ENCODE data around the gene PHPT1.
"Not testable (repeated sequence)": the region's sequence is repeated elsewhere in the genome, so short reads cannot be mapped to it uniquely, and the experiment has no call there.

The PHPT1 gene

DNA sequence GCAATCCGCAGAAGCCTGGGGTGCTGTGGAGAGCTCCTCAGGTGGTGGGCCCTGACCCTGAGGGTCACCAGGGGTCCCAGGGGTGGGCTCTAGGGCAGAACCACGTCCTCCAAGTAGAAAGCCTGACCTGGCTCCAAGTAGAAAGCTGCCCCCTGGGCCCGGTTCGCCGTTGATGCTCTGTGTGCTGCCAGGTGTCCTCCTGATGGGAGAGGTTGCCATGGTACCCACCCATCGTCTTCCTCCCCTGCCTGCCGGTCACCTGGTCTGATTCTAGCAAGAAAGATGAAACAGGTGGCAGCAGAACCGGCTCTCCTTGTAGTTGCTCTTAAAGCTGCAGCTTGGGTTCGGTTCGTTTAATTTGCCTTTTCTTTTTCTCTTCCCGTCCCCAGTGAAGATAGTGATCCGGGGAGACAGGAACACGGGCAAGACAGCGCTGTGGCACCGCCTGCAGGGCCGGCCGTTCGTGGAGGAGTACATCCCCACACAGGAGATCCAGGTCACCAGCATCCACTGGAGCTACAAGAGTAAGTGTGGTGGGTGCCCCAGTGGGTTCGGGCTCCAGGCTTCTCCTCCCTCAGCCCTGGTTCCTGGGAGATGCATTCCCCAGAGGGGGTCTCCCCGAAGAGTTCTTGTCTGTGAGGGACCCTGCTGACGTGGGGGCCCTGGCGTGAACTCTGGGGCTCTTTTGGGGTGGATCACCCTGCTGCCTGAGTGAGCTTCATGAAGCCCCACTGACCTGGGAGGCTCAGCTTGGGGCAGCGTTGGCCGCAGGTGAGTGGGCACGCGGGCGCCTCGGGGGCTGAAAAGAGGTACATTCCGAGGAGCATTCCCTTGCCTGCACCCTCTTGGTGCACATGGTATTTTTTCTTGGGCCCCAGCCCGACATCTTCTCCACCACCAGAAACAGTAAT is 25.8 kb upstream of the PHPT1 start:
- no peak for DNase-seq

DNA sequence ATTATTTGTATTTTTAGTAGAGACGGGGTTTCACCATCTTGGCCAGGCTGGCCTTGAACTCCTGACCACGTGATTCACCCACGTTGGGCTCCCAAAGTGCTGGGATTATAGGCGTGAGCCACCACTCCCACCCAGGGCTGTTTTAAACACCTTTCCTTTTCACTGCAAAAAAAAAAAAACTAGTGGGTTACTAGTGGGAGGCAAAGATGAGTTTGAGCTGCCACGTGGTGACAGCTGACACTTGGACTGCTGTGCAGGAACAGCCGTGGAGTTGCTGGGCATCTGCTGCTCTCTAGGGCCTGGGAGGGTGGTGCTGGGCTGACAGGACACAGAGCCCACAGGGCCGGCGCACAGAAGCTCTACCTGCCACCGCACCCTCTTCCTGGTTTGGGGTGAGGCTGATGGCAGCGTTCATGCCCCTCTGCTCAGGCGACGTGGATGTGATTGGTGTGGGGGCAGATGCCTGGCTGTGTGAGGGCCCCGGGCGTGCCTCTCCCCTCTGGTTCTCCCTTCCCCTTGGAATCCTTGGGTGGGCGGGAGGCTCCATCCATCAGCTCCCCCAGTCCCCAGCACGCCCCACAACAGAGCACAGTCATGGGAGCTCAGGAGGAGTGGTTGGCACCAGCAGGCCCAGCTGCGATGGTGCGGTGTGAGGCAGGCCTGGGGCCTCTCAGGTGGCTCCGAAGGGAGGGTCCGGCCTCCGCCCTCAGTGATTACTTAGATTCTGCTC is 24.5 kb upstream of the PHPT1 start:
- no peak for DNase-seq

DNA sequence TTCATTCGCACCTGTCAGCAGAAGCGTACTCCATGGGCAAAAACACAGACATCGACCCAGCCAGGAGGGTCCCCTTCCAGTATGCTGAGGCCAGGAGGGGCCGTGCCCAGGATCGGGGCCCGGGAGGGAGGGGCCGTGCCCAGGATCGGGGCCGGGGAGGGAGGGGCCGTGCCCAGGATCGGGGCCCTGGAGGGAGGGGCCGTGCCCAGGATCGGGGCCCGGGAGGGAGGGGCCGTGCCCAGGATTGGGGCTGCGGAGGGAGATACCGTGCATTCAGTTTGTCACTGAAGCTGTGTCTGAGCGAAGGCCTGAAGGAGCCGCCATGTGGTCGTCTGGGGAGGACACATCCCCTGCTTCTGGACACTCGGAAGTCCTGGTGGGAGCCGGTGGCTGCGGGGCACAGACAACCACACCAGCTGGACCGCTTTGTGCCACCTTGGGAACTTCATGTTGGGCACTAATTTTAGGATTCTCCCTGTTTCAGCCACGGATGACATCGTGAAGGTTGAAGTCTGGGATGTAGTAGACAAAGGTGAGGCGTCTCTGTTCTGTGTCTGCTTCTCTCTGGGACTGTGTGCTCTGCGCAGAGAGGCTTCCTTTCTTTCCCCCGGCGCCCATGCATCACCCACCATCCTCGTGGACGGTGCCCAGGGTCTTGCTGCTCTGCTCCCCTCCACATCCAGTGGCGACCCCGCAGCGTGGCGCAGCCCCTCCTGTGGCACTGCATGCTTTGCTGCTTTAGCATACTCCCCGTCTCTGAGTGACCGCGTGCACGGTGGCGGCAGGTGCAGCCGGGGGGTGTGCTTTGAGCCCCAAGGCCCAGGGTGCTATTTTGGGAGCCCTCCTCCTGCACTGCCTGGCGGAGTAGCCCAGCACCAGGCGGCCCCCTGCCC is 23.7 kb upstream of the PHPT1 start:
- no peak for DNase-seq

DNA sequence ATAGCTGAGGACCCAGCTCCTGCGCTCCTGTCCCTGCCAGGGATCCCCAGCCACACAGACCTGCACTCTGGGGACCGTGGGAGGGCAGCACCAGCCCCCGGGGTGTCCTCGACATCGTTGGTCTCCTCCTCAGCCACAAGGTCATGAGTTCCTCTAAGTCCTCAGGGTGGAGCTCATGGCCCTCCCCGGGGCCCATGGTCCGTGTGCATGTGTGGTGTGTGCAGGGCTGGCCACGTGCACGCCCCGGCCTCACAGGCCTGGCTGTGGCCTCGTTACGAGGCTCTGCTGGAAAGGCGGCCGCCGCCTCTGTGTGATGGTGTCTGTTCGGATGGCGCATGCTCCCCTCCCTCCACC is 23.0 kb upstream of the PHPT1 start:
- DNase-seq = no peak

DNA sequence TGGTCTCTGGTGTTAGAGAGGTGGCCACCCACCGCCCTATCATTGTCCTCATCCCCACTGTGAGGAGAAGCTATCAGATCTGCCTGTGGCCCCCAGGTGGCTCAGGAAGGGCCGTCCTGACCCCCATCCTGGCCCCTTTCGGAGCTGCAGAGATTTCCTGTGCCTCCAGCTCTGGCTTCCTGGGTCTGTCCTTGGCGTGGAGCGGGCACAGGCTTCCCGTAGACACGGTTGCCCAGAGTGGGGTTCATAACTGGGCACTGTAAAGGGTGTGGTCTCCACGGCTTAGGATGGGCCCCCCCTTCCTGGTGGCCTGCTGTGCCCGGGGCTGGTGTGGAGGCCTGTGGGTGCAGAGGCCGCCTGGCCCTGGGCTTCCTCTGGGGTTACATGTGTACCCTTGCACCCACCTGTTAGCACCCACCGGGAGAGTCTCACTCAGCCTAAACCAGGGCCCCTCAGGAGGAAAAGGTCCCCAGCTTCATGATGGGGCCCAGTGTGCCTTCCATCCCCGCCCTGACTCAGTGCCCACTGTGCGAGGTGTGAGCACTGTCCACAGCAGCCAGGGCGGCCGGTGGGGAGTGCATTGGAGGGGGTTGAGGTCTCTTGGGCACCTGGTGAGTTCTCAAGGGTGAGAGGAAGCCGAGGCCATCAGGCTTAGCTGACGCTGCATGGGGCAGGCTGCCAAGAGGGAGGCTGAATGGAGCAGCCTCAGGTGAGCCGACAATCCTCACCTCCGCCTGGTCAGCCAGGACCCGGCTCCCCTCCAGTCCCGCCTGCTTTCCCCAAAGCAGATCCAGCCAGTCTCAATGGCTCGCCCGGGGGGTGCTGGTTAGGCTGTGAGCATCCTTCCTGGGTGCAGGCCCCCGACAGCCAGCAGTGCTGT is 22.3 kb upstream of the PHPT1 start:
- DNase-seq = no peak

DNA sequence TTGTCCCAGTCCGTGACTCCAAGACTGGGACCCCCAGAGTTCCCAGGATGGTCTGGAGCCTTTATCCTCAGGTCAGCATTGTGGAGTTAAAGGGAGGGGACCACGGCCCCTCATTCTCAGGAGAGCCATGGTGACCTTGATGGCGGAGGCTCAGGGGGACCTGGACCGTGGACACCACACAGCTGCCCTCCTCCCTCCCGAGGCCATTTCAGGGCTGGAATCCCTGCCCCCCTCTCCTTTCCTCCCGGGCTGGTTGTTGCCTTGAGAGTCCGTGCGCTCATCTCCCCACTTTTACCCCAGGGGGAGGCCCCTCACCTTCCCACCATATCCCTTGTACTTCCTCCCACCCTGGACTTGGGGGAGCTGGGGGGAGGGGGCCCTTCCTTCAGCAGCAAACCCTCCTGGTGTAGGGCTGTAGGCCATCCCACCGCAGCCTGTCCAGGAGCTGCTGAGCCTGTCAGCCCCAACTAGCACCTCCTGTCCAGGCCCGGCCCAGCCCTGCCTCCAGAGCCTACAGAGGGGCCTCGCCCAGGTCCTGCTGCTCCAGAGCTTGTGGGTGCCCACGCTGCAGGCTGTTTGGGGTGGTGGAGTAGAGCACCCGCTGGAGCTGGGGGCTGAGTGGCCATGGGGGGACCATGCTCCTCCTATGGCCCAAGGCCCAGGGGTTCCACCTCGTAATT is 21.3 kb upstream of the PHPT1 start:
- no peak for DNase-seq

DNA sequence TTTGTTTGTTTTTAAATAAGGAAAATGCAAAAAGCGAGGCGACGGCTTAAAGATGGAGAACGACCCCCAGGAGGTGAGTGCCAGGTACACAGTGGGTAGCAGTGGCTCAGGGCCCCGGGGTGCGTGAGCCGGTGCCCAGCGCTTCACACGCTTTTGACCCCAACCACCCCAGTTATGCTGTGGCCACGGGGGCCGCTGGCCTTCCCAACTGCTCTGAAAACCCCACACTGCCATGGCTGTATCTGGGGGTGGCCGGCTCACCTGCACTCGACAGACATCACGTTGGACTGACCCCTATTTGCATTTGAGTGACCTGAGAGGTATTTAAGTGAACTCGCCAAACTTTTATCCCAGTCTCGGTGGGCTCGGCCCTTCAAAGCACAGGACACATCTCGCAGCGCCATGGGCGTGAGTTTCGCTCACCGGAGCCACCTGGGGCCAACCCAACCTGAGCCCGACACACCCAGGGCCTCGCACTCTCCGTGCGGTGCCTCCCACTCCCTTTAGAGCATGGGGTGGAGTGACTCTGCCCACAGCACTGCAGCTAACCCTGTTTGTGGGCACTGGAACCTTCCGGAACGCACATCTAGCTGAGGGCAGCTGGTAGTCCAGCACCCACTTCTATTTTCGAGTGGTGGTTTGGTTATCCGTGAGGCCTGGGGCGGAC is 20.6 kb upstream of the PHPT1 start:
- no peak for DNase-seq

DNA sequence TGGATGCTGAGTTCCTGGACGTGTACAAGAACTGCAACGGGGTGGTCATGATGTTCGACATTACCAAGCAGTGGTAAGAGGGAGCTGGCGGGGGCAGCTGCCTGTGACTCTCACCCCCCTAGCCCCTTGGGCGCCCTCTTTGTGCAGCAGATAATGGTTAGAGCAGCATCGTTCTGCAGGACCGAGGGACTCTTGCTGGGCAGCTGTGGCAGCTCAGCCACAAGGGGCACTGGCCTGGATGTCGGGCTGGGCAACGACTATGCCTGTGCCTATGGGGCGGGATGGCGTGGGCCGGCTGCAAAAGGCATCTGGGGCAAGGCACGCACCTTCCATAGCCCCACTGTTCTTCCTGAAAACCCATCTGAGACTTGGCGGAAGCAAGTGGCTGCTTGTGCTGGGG is 19.8 kb upstream of the PHPT1 start:
- DNase-seq = no peak

DNA sequence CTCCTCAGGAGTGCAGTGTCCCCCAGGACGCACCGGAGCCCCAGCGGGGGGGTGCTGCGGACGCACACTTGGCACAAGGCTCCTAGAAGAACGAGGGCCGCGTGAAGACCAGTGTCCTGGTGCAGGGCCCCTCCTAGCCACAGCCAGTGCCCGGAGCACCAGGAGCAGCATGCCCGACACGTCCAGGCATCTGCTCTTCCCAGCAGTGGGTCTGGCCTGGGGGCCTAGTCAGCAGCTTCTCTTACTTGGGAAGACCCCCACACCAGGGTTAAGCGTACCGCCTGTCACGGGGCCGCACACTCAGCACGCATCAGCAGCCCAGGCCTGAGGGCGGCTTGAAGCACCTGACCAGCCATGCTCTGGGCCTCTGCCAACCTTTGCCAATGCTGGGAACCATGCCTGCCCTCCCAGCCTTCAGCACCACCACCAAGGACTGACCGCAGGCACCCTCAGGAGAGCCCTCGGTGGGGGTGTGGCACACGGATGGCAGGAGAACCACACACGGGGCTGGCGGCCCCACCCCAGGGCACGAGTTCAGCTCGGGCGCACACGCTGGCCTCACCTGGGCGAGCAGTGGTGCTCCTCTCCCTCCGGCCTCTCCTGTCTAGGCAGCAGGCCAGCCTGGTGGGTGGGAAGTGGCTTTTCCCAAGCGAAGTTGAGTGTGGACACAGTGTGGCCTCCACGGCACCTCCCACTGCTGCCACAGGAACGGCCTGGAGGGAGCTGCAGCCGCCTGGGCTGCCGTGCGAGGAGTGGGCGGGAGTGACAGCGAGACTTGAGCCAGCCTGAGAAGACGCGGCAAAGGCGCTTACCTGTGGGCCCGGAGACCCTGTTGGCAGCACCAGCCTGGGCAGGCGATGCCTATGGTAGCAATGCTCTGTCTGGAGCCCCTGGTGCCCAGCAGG is 19.0 kb upstream of the PHPT1 start:
- DNase-seq = no peak

DNA sequence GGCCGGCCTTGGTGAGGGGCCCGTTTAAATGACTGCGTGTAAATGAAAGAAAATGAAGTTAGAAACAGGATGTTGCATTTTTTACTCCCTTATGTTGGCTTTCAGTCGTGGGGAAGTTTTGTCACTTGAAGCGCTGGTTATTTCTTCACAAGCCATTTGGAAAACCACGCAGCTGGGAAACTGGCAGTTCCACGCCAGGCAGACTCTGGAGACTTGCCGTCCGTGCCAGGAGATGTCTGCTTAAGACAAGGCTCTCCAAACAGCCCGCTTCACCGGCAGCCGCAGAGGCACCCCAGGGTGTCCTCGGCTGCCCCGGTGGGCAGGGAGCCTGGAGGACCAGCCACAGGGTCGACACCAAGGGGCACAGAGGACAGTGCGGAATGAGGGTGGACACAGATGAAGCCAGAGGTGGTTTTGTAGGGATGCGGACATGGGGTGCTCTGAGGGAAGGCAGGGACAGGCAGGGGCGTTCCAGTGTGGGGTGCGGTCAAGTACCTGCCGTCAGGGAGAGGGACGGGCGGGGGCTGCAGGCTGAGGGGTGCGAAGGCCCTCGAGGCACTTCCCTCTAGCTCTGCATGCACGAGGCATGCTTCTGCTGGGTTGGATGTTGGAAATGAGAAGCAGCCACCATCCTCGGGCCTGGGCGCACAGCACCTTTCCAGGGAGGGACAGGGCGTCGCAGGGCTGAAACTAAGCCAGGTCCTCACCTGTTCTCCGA is 18.0 kb upstream of the PHPT1 start:
- DNase-seq = no peak

DNA sequence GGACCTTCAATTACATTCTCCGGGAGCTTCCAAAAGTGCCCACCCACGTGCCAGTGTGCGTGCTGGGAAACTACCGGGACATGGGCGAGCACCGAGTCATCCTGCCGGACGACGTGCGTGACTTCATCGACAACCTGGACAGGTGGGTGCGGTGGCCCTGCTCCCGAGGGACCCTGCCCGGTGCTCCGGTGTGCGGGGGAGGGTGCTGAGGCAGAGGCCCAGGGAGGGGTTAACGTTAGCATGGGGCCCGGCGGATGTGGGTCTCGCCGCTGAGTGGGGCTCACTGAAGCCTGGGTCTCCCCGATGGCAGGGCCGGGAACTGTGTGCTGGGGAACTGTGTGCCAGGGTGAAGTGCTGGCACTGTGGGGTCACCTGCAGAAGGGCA is 17.5 kb upstream of the PHPT1 start:
- DNase-seq = no peak

DNA sequence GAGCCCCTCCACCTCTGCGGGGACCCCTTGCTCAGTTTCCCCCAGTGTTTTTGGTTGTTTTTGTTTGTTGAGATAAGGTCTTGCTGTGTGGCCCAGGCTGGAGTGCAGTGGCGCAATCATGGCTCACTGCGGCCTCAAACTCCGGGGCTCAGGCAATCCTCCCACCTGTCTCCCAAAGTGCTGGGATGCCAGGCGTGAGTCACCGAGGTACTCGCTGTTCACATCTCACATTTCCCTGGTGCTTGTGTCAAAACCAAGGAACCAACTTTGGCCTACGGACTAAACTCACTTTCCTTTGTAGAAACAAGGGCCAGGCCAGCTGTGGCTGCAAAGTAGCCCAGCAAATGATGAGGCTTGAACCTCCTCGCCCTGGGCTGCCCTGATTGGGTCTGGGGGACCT is 16.6 kb upstream of the PHPT1 start:
- DNase-seq = no peak

DNA sequence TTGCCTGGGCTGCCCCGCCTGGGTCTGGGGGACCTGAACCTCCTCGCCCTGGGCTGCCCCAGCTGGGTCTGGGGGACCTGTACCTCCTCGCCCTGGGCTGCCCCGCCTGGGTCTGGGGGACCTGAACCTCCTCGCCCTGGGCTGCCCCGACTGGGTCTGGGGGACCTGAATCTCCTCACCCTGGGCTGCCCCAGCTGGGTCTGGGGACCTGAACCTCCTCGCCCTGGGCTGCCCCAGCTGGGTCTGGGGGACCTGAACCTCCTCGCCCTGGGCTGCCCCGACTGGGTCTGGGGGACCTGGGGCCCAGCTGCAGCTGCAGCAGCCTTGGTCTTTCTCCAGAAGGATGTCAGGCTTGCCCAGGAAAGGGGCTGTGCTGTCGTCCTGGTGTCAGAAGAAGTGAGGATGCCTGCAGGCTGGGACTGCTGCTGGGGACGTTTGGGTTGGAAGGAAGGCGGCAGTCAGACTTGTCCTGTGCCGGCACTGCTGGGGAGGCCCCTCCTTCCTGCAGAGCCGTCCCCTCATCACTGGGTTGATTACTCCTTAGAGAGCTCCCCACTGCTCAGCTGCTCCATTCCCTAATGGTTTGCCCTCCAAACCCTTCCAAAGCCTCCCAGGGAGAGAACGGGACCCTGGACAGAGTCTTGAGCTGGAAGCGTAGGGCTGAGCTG is 15.7 kb upstream of the PHPT1 start:
- not testable (repeated sequence) for DNase-seq

DNA sequence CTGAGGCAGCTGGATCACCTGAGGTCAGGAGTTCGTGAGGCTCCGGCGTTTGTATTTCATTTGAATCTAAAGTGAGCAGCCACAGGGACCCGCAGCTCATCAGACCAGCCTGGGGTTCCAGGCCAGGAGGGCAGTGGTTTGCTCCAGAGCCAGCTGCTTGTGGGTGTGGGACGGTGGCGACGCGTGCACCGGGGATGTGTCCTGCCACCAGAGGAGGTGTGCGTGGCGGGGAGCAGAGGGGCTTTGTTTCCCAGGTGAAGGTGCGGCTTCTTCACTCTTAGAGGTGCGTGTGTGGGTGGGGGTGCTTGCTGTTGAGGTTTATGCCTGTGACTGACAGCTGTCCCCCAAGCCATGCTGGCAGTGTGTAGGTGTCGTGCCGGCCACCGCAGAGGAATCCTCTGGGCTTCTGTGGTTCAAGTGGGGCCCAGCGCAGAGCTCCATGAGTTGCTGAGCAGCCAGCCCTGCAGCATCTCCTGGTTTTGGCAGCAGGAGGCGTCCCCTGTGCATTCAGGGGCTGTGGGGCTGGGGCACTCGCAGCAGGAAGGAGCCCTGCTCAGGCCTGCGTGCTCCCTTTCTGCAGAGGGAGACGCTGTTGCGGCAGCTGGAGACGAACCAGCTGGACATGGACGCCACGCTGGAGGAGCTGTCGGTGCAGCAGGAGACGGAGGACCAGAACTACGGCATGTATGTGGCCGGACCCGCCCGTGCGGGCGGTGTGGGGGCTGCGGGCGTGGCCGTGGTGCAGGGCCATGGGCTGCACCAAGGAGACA is 13.9 kb upstream of the PHPT1 start:
- DNase-seq = no peak

DNA sequence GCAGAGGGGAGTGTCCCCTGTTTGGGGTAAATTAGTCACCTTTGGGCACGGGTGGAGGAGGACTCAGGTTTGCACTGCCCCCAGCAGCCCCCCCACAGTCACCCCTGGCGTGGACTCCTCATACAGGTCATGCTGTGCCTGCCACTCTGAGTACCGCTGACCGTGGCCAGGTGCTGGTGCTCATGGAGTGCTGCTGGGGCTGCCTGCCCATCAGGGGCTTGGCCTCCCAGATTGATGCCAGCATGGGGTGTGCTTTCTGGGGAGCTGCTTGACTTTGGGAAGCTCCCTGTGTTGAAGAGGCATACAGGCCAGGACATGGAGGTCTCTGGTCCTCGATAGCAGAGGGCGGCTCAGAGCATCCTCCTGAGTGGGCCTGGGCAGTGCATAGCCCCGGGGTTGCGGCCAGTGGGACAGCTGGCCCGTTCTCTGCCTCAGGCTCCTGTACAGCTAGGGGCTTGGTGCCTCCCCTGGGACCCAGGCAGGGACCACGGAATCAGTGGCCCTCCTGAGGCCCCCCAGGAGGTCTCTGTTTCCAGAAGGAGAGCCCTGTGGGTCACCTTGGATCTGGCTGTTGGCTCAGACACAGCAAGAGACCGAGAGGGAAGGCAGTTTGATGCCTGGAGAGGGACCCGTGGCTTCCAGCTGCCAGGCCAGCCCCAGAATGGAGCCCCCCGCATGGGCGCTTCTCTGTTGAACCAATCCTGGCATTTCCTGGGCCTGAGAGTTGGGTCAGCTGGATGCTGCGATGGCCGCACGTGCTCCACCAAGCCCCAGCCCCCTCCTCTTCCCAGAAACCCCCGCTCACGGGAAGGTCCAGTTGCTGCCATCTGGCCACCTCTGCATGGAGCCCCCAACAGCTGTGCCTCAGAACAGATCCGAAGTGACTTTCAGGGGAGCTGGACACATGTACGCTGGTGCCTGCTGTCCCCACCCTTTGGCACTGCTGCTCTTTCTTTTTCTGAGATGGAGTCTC is 13.0 kb upstream of the PHPT1 start:
- no peak for DNase-seq

DNA sequence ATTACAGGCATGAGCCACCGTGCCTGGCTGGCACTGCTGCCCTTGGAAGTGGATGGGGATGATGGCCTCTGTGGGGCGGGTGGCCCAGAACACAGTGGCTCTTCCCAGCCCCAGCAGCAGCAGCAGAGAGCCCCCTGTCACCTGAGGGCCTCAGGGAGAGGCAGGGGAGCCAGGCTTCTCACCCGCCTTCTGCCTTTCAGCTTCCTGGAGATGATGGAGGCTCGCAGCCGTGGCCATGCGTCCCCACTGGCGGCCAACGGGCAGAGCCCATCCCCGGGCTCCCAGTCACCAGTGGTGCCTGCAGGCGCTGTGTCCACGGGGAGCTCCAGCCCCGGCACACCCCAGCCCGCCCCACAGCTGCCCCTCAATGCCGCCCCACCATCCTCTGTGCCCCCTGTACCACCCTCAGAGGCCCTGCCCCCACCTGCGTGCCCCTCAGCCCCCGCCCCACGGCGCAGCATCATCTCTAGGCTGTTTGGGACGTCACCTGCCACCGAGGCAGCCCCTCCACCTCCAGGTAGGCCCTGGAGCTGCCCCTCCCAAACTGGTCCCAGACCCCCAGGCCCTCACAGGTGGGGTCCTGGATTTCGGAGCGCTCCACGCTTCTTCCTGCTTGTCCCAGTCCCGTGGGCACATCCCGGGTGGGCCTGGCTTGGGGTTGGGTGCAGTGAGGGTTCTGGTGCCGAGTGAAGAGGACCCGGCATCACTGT is 11.9 kb upstream of the PHPT1 start:
- no peak for DNase-seq

Data from inflammatory macrophage treated with lipopolysaccharide for 1 hour (primary cell).